IMR-90 (cell line): ENCODE results near the gene MFAP3. TPM values are rescaled to one million over a fixed set of nuclear protein-coding genes. Genes with fewer than 3 reads are reported as not detected.

ENCODE experiments used
- ATAC-seq: fragments of 200-7000 bp; cut with Tn5 transposase; 2 replicates; pipeline ENCODE4 v1.9.1; 2020; ENCODE audit warnings: low read depth, mild to moderate bottlenecking, moderate library complexity
- BruUV-seq: library from RNA; stranded (reverse); fragments of 400-500 nt; replicated peaks from 2 replicates; lab custom pipeline; 2021; lab: Mats Ljungman, UMichigan
- CTCF ChIA-PET: fragments of 300-600 bp; formaldehyde crosslinking; extraction: SDS; loops from one replicate; lab custom pipeline; 2021; ENCODE audit warnings: antibody characterized with exemption; lab: Yijun Ruan, JAX
- POLR2A ChIA-PET: fragments of 300-600 bp; sonication (Branson Sonifier 250); formaldehyde crosslinking; loops from one replicate; lab custom pipeline; 2022; ENCODE audit warnings: antibody characterized with exemption; ENCODE audit not compliant: unreplicated experiment; lab: Charles Lee
- DNase-seq: peaks from one replicate; pipeline ENCODE4 v3.0.0; 2013
- H2AFZ ChIP-seq: replicated peaks from 2 replicates; pipeline ENCODE3; 2013; ENCODE audit warnings: low read length, mild to moderate bottlenecking; ENCODE audit not compliant: poor library complexity
- H2AK5ac ChIP-seq: 2 replicates; pipeline ENCODE4 v1.6.1; 2013; ENCODE audit warnings: low read depth, low read length, inconsistent platforms
- H2AK9ac ChIP-seq: replicated peaks from 2 replicates; pipeline ENCODE3; 2013; ENCODE audit warnings: mild to moderate bottlenecking, low read depth, low read length, moderate library complexity; ENCODE audit not compliant: poor library complexity
- H2BK120ac ChIP-seq: 2 replicates; pipeline ENCODE4 v1.6.1; 2013; ENCODE audit warnings: low read depth, low read length, inconsistent platforms
- H2BK15ac ChIP-seq: 3 replicates; pipeline ENCODE4 v1.6.1; 2013; ENCODE audit warnings: low read depth, low read length, inconsistent platforms
- H2BK20ac ChIP-seq: 2 replicates; pipeline ENCODE4 v1.6.1; 2013; ENCODE audit warnings: low read depth, mild to moderate bottlenecking, inconsistent platforms, low read length, moderate library complexity
- H2BK5ac ChIP-seq: 2 replicates; pipeline ENCODE4 v1.6.1; 2013; ENCODE audit warnings: mild to moderate bottlenecking, low read depth, low read length, inconsistent platforms; ENCODE audit not compliant: poor library complexity, severe bottlenecking
- H3K14ac ChIP-seq: replicated peaks from 2 replicates; pipeline ENCODE4 v1.6.1; 2013; ENCODE audit warnings: low read depth, low read length, inconsistent platforms
- H3K18ac ChIP-seq: 2 replicates; pipeline ENCODE4 v1.6.1; 2013; ENCODE audit warnings: low read depth, low read length, control low read depth
- H3K23ac ChIP-seq: 2 replicates; pipeline ENCODE4 v1.6.1; 2013; ENCODE audit warnings: low read depth, low read length, inconsistent platforms
- H3K27ac ChIP-seq: 2 replicates; pipeline ENCODE4 v1.5.1; 2013; ENCODE audit warnings: mild to moderate bottlenecking, control low read depth, low read length; ENCODE audit not compliant: insufficient read depth
- H3K27me3 ChIP-seq: 2 replicates; pipeline ENCODE4 v1.6.1; 2013; ENCODE audit warnings: low read length; ENCODE audit not compliant: control insufficient read depth, insufficient read depth
- H3K36me3 ChIP-seq: 2 replicates; pipeline ENCODE4 v1.6.1; 2013; ENCODE audit warnings: low read length, mixed read lengths; ENCODE audit not compliant: control insufficient read depth, insufficient read depth
- H3K4ac ChIP-seq: 2 replicates; pipeline ENCODE4 v1.6.1; 2013; ENCODE audit warnings: low read depth, low read length, inconsistent platforms
- H3K4me1 ChIP-seq: 2 replicates; pipeline ENCODE4 v1.6.1; 2013; ENCODE audit warnings: low read length, mixed read lengths; ENCODE audit not compliant: control insufficient read depth, insufficient read depth
- H3K4me2 ChIP-seq: 2 replicates; pipeline ENCODE4 v1.6.1; 2013; ENCODE audit warnings: low read depth, mild to moderate bottlenecking, control low read depth, low read length, moderate library complexity
- H3K4me3 ChIP-seq: 2 replicates; pipeline ENCODE4 v1.5.1; 2013; ENCODE audit warnings: low read depth, mild to moderate bottlenecking, control low read depth, low read length, moderate library complexity; ENCODE audit not compliant: insufficient read depth
- H3K56ac ChIP-seq: 2 replicates; pipeline ENCODE4 v1.6.1; 2013; ENCODE audit warnings: low read length, inconsistent platforms; ENCODE audit not compliant: insufficient read depth; ENCODE audit errors: extremely low read depth
- H3K79me1 ChIP-seq, 2 experiments: 2 replicates each; pipeline ENCODE4 v1.6.1; 2013; ENCODE audit warnings: low read length in 2 of 2, inconsistent platforms in 1 of 2, low read depth in 1 of 2
- H3K9ac ChIP-seq: 2 replicates; pipeline ENCODE4 v1.6.1; 2013; ENCODE audit warnings: low read depth, low read length, control low read depth
- H3K9me1 ChIP-seq: 2 replicates; pipeline ENCODE4 v1.6.1; 2013; ENCODE audit warnings: low read length, inconsistent platforms; ENCODE audit not compliant: insufficient read depth
- H3K9me3 ChIP-seq: 2 replicates; pipeline ENCODE4 v1.6.1; 2013; ENCODE audit warnings: low read length; ENCODE audit not compliant: control insufficient read depth, insufficient read depth
- H4K20me1 ChIP-seq: 2 replicates; pipeline ENCODE4 v1.6.1; 2013; ENCODE audit warnings: low read length, inconsistent platforms; ENCODE audit not compliant: insufficient read depth
- H4K5ac ChIP-seq: 2 replicates; pipeline ENCODE4 v1.6.1; 2013; ENCODE audit warnings: mild to moderate bottlenecking, low read depth, low read length, control low read depth
- H4K8ac ChIP-seq, 2 experiments: 2 replicates each; pipeline ENCODE4 v1.6.1; 2013; ENCODE audit warnings: low read depth in 2 of 2, low read length in 2 of 2, control low read depth in 1 of 2, inconsistent platforms in 1 of 2
- H4K91ac ChIP-seq: 2 replicates; pipeline ENCODE4 v1.6.1; 2013; ENCODE audit warnings: low read depth, low read length, inconsistent platforms; ENCODE audit not compliant: insufficient read depth
- BHLHE40 ChIP-seq: fragments of 150-350 bp; IDR thresholded peaks from 2 replicates; pipeline ENCODE4 v1.6.1; 2016; ENCODE audit warnings: mild to moderate bottlenecking, low read depth, low read length
- CEBPB ChIP-seq: IDR thresholded peaks from 2 replicates; pipeline ENCODE4 v1.6.1; 2012; ENCODE audit warnings: low read depth, low read length, improper control_type of control experiment
- CHD1 ChIP-seq: IDR thresholded peaks from 2 replicates; pipeline ENCODE4 v1.6.1; 2012; ENCODE audit warnings: low read depth, low read length, improper control_type of control experiment
- FOS ChIP-seq: fragments of 150-350 bp; IDR thresholded peaks from 2 replicates; pipeline ENCODE4 v1.6.1; 2016; ENCODE audit warnings: low read depth, low read length
- MAFK ChIP-seq: IDR thresholded peaks from 2 replicates; pipeline ENCODE4 v1.6.1; 2012; ENCODE audit warnings: low read depth, low read length, improper control_type of control experiment
- MAZ ChIP-seq: IDR thresholded peaks from 2 replicates; pipeline ENCODE4 v1.6.1; 2012; ENCODE audit warnings: low read depth, mild to moderate bottlenecking, low read length, improper control_type of control experiment, moderate library complexity, borderline replicate concordance
- MXI1 ChIP-seq: IDR thresholded peaks from 2 replicates; pipeline ENCODE4 v1.6.1; 2012; ENCODE audit warnings: low read depth, mild to moderate bottlenecking, low read length, moderate library complexity, borderline replicate concordance
- NFE2L2 ChIP-seq: fragments of 150-350 bp; IDR thresholded peaks from 2 replicates; pipeline ENCODE4 v1.6.1; 2016; ENCODE audit warnings: low read depth, mild to moderate bottlenecking, low read length
- POLR2A ChIP-seq: IDR thresholded peaks from 2 replicates; pipeline ENCODE4 v1.6.1; 2012; ENCODE audit warnings: mild to moderate bottlenecking, low read depth, low read length
- RAD21 ChIP-seq: IDR thresholded peaks from 2 replicates; pipeline ENCODE4 v1.6.1; 2012; ENCODE audit warnings: low read length, improper control_type of control experiment
- RCOR1 ChIP-seq: IDR thresholded peaks from 2 replicates; pipeline ENCODE4 v1.6.1; 2012; ENCODE audit warnings: mild to moderate bottlenecking, low read length, improper control_type of control experiment; ENCODE audit not compliant: insufficient replicate concordance
- RFX5 ChIP-seq: IDR thresholded peaks from 2 replicates; pipeline ENCODE4 v1.8.0; 2012; ENCODE audit warnings: low read depth, mild to moderate bottlenecking, low read length, moderate library complexity
- SMC3 ChIP-seq: fragments of 150-350 bp; IDR thresholded peaks from 2 replicates; pipeline ENCODE4 v1.6.1; 2016; ENCODE audit warnings: low read depth, mild to moderate bottlenecking, antibody characterized with exemption, low read length, moderate library complexity
- WGBS, 2 experiments: methylation state at CpG; one replicate each; pipeline versions ENCODE4 v1.1.5 to v1.1.7; 2013; ENCODE audit warnings: missing lambda C conversion rate in 2 of 2; ENCODE audit not compliant: insufficient read length in 1 of 2; ENCODE audit errors: extremely low coverage in 2 of 2; 5-methylcytosine and 5-hydroxymethylcytosine counted together
- dilution Hi-C: fragments of 300-500 bp; cut with HindIII; formaldehyde crosslinking; loops from one replicate; pipeline ENCODE4 v1.14.3; 2018; ENCODE audit warnings: low sequenced_read_pairs; ENCODE audit not compliant: unreplicated experiment
- in situ Hi-C: fragments of 300-500 bp; cut with MboI; formaldehyde crosslinking; loops from 3 replicates; pipeline ENCODE4 v1.14.3; 2019; ENCODE audit warnings: low sequenced_read_pairs, inconsistent platforms, mixed read lengths
- intact Hi-C: fragments of 100-400 bp; cut with micrococcal nuclease; formaldehyde crosslinking; loops from 2 replicates; pipeline ENCODE4 v1.10.0; 2022
- polyA plus RNA-seq, 3 experiments: library from polyadenylated mRNA; depleted of rRNA; stranded (reverse); fragments of >200 nt; gene quantifications; 2 replicates each; pipeline ENCODE4 v1.2.3, GENCODE V29; 2012; ENCODE audit warnings: low replicate concordance in 1 of 3
- total RNA-seq: library from RNA; depleted of rRNA; stranded (reverse); fragments of >200 nt; gene quantifications from 2 replicates; pipeline ENCODE4 v1.2.3, GENCODE V29; 2012
- TF ChIP-seq, protein P1 (sequence below): fragments of 150-350 bp; IDR thresholded peaks from 2 replicates; pipeline ENCODE4 v1.6.1; 2017; ENCODE audit warnings: mild to moderate bottlenecking, antibody characterized with exemption, low read length, low read depth
- TF ChIP-seq, protein P2 (sequence below): conservative IDR thresholded peaks from 2 replicates; pipeline ENCODE4 v1.5.1; 2012; ENCODE audit warnings: mild to moderate bottlenecking, low read depth, low read length, improper control_type of control experiment
- TF ChIP-seq, protein P3 (sequence below): fragments of 150-350 bp; IDR thresholded peaks from 2 replicates; pipeline ENCODE4 v1.6.1; 2016; ENCODE audit warnings: low read depth, mild to moderate bottlenecking, low read length, moderate library complexity, borderline replicate concordance

Gene MFAP3
- total and polyA plus RNA-seq, 2 of the 4 experiments (the other 2 are of a cell fraction) = 15.2 to 67.0 TPM

DNA sequence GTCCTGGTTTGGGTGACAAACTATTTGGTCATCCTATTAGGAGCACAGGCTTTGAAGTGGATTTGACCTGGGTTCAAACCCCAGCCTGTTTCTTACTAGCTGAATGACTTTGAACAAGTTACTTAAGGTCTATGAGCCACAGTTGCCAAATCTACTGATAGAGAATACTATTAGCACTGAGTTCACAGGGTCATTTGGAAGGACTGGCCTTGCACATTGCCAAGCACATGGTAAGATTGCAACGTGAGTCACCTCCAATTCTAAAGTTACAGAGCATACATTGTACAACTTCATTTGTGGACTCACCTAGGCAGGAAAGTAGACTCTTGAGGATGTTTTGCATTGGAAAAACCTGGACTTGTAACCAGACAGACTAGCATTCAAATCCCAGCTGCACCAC, 38.9 kb downstream of the MFAP3 start:
- Histone ChIP-seq H3K23ac (no peak overlapping the region), H3K9me3 (no peaks in the 10 kb centered on the region), H3K56ac (no peak overlapping the region), H3K79me1 (no peaks in the 10 kb centered on the region), H4K91ac (no peak overlapping the region), H2BK120ac (no peak overlapping the region), H4K8ac (no peak overlapping the region), H2AK9ac (no peak overlapping the region), H3K4me1 (no peaks in the 10 kb centered on the region), H2BK20ac (no peak overlapping the region), H3K27me3 (peaks cover 6% of the 10 kb centered on the region), H4K5ac (no peak overlapping the region), H3K36me3 (no peaks in the 10 kb centered on the region), H3K14ac (no peak overlapping the region), H2BK15ac (no peak overlapping the region), H2AFZ (no peak overlapping the region), H3K4me2 (no peak overlapping the region), H4K20me1 (no peaks in the 10 kb centered on the region), H3K4ac (no peak overlapping the region), H3K9ac (no peak overlapping the region), H3K9me1 (no peaks in the 10 kb centered on the region; the same call in 1 of the 2 replicates), H3K27ac (no peak overlapping the region), H2BK5ac (no peak overlapping the region), H3K4me3 (no peak overlapping the region), H2AK5ac (no peak overlapping the region), H3K18ac (no peak overlapping the region)
- in situ Hi-C loops (loop anchor here (10.0 kb wide), 1 partner anchor 537 kb away; no protein-coding TSS in a partner anchor), dilution Hi-C loops (no loop called here), intact Hi-C loops (no loop called here)
- TF ChIP-seq CEBPB (no peak), FOS (no peak), POLR2A (no peak), MXI1 (no peak), RAD21 (no peak), CHD1 (no peak), MAZ (no peak), RFX5 (no peak), NFE2L2 (no peak), SMC3 (no peak), RCOR1 (no peak), MAFK (no peak), BHLHE40 (no peak)
- TF ChIP-seq, protein P1, sequence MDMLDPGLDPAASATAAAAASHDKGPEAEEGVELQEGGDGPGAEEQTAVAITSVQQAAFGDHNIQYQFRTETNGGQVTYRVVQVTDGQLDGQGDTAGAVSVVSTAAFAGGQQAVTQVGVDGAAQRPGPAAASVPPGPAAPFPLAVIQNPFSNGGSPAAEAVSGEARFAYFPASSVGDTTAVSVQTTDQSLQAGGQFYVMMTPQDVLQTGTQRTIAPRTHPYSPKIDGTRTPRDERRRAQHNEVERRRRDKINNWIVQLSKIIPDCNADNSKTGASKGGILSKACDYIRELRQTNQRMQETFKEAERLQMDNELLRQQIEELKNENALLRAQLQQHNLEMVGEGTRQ = no peak
- TF ChIP-seq, protein P2, sequence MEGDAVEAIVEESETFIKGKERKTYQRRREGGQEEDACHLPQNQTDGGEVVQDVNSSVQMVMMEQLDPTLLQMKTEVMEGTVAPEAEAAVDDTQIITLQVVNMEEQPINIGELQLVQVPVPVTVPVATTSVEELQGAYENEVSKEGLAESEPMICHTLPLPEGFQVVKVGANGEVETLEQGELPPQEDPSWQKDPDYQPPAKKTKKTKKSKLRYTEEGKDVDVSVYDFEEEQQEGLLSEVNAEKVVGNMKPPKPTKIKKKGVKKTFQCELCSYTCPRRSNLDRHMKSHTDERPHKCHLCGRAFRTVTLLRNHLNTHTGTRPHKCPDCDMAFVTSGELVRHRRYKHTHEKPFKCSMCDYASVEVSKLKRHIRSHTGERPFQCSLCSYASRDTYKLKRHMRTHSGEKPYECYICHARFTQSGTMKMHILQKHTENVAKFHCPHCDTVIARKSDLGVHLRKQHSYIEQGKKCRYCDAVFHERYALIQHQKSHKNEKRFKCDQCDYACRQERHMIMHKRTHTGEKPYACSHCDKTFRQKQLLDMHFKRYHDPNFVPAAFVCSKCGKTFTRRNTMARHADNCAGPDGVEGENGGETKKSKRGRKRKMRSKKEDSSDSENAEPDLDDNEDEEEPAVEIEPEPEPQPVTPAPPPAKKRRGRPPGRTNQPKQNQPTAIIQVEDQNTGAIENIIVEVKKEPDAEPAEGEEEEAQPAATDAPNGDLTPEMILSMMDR = no peak
- TF ChIP-seq, protein P3, sequence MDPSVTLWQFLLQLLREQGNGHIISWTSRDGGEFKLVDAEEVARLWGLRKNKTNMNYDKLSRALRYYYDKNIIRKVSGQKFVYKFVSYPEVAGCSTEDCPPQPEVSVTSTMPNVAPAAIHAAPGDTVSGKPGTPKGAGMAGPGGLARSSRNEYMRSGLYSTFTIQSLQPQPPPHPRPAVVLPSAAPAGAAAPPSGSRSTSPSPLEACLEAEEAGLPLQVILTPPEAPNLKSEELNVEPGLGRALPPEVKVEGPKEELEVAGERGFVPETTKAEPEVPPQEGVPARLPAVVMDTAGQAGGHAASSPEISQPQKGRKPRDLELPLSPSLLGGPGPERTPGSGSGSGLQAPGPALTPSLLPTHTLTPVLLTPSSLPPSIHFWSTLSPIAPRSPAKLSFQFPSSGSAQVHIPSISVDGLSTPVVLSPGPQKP = no peak
- ChIA-PET POLR2A (no interaction called here), CTCF (no interaction called here)
- BruUV-seq = no TSS peak
- ATAC-seq = no peak
- 17% methylated on average over 1 of the region's 1 CpG; no CpG with 5 or more reads in 1 of the 2 experiments for WGBS, 2 experiments
- DNase-seq = peak; percentile 31
